HT1080 (cell line): ENCODE measurements around the gene ZNF217. TPM values are rescaled to one million over a fixed set of nuclear protein-coding genes. Genes with fewer than 3 reads are reported as not detected.
"Not testable (repeated sequence)": the region's sequence is repeated elsewhere in the genome, so short reads cannot be mapped to it uniquely, and the experiment has no call there.

Experiments used
- DNase-seq: peaks from one replicate; pipeline ENCODE4 v3.0.0-alpha.2; 2015; ENCODE audit warnings: low read depth
- total RNA-seq: library from RNA; depleted of rRNA; stranded (reverse); fragments of >200 nt; shearing (Covaris generic); gene quantifications from 2 replicates; pipeline ENCODE4 v1.2.3, GENCODE V29; 2014

The ZNF217 gene
- total RNA-seq, 1 experiment from 2014 or later = 15.8 TPM

GRCh38 chr20:53569606-53570307 is 23.9 kb downstream of the ZNF217 start:
- no peak for DNase-seq

GRCh38 chr20:53569005-53569404 is 24.6 kb downstream of the ZNF217 start:
- no peak for DNase-seq

GRCh38 chr20:53568351-53568750 is 25.3 kb downstream of the ZNF217 start:
- no peak for DNase-seq

- no peak for DNase-seq
Measured at GRCh38 chr20:53567379-53567917, 26.2 kb downstream of the ZNF217 start.

GRCh38 chr20:53566623-53567022 is 27.0 kb downstream of the ZNF217 start:
- DNase-seq = not testable (repeated sequence)

- DNase-seq = no peak
Measured at GRCh38 chr20:53565254-53565653, 28.4 kb downstream of the ZNF217 start.

GRCh38 chr20:53562104-53562764 is 31.4 kb downstream of the ZNF217 start:
- not testable (repeated sequence) for DNase-seq

- no peak for DNase-seq
Measured at GRCh38 chr20:53561505-53561904, 32.1 kb downstream of the ZNF217 start.

- DNase-seq = no peak
Measured at GRCh38 chr20:53559816-53560215, 33.8 kb downstream of the ZNF217 start.

- DNase-seq = no peak
Measured at GRCh38 chr20:53557130-53557529, 36.5 kb downstream of the ZNF217 start.

- no peak for DNase-seq
Measured at GRCh38 chr20:53556267-53556897, 37.3 kb downstream of the ZNF217 start.

- DNase-seq = no peak
Measured at GRCh38 chr20:53555816-53556215, 37.8 kb downstream of the ZNF217 start.

- no peak for DNase-seq
Measured at GRCh38 chr20:53555081-53555480, 38.6 kb downstream of the ZNF217 start.

- DNase-seq = not testable (repeated sequence)
Measured at GRCh38 chr20:53552572-53552893, 41.1 kb downstream of the ZNF217 start.

- not testable (repeated sequence) for DNase-seq
Measured at GRCh38 chr20:53551719-53552571, 41.7 kb downstream of the ZNF217 start.

GRCh38 chr20:53550280-53551187 is 43.1 kb downstream of the ZNF217 start:
- no peak for DNase-seq

- DNase-seq = peak; percentile 62
Measured at GRCh38 chr20:53547664-53548239, 45.9 kb downstream of the ZNF217 start.

GRCh38 chr20:53539516-53539915 is 54.1 kb downstream of the ZNF217 start:
- DNase-seq = no peak

GRCh38 chr20:53536382-53536781 is 57.3 kb downstream of the ZNF217 start:
- not testable (repeated sequence) for DNase-seq

- DNase-seq = no peak
Measured at GRCh38 chr20:53535878-53536277, 57.8 kb downstream of the ZNF217 start.
